DOHH2 (cell line): Measurements from ENCODE around the gene REXO4.

ENCODE experiments used
- H3F3A ChIP-seq: fragments of 200-600 bp; sonication (generic), shearing (Covaris generic); 2 replicates; pipeline ENCODE4 v1.6.0; 2016; ENCODE audit warnings: antibody characterized with exemption, mild to moderate bottlenecking; ENCODE audit not compliant: control insufficient read depth, insufficient read depth
- H3K27ac ChIP-seq: fragments of 200-600 bp; sonication (generic); 2 replicates; pipeline ENCODE4 v1.5.1; 2014; ENCODE audit warnings: low read depth, mild to moderate bottlenecking, low read length, moderate library complexity
- H3K27me3 ChIP-seq: fragments of 200-600 bp; sonication (generic); 2 replicates; pipeline ENCODE4 v1.6.1; 2014; ENCODE audit warnings: mild to moderate bottlenecking, low read length, mixed read lengths; ENCODE audit not compliant: control insufficient read depth
- H3K36me3 ChIP-seq: fragments of 200-600 bp; sonication (generic); 2 replicates; pipeline ENCODE4 v1.6.1; 2014; ENCODE audit warnings: mild to moderate bottlenecking, low read length, moderate library complexity, mixed read lengths; ENCODE audit not compliant: control insufficient read depth
- H3K4me1 ChIP-seq: fragments of 200-600 bp; sonication (generic); 2 replicates; pipeline ENCODE4 v1.6.1; 2014; ENCODE audit warnings: mild to moderate bottlenecking, low read length, mixed read lengths; ENCODE audit not compliant: control insufficient read depth
- H3K4me2 ChIP-seq: fragments of 200-600 bp; sonication (generic); 2 replicates; pipeline ENCODE4 v1.6.0; 2014; ENCODE audit warnings: mild to moderate bottlenecking, low read length, moderate library complexity
- H3K4me3 ChIP-seq: fragments of 200-600 bp; sonication (generic); 2 replicates; pipeline ENCODE4 v1.5.1; 2014; ENCODE audit warnings: mild to moderate bottlenecking, low read length, mixed read lengths
- H3K79me2 ChIP-seq: fragments of 200-600 bp; sonication (generic); 2 replicates; pipeline ENCODE4 v1.6.1; 2014; ENCODE audit warnings: mild to moderate bottlenecking, low read length, mixed read lengths; ENCODE audit not compliant: control insufficient read depth
- H3K9me2 ChIP-seq: fragments of 200-600 bp; sonication (generic); replicated peaks from 2 replicates; pipeline ENCODE4 v1.6.1; 2014; ENCODE audit warnings: mild to moderate bottlenecking, low read length, mixed read lengths; ENCODE audit not compliant: control insufficient read depth
- H3K9me3 ChIP-seq: fragments of 200-600 bp; sonication (generic); 2 replicates; pipeline ENCODE4 v1.6.1; 2014; ENCODE audit warnings: antibody characterized with exemption, low read length, mixed read lengths; ENCODE audit not compliant: control insufficient read depth, insufficient read depth
- H4K20me1 ChIP-seq: fragments of 200-600 bp; sonication (generic); 2 replicates; pipeline ENCODE4 v1.6.0; 2014; ENCODE audit warnings: low read depth, mild to moderate bottlenecking, antibody characterized with exemption, low read length, moderate library complexity; ENCODE audit not compliant: control insufficient read depth, insufficient read depth
- CTCF ChIP-seq: fragments of 200-600 bp; sonication (generic); IDR thresholded peaks from one replicate; pipeline ENCODE4 v1.5.1; 2014; ENCODE audit warnings: antibody characterized with exemption, mild to moderate bottlenecking, low read depth, low read length; ENCODE audit not compliant: poor library complexity, severe bottlenecking
- EZH2phosphoT487 ChIP-seq: fragments of 200-600 bp; sonication (generic); IDR thresholded peaks from 2 replicates; pipeline ENCODE4 v1.6.1; 2017; ENCODE audit warnings: borderline replicate concordance, mild to moderate bottlenecking, antibody characterized with exemption, low read length, moderate library complexity, mixed read lengths

The REXO4 gene

GRCh38 chr9:133369422-133369821 is 48.4 kb downstream of the REXO4 start:
- TF ChIP-seq EZH2phosphoT487, result no peak
- no peak for TF ChIP-seq CTCF
- Histone ChIP-seq H3K79me2 (peaks cover 84% of the 10 kb centered on the region), H3F3A (peaks cover 5% of the 10 kb centered on the region; the same call in 1 of the 2 replicates), H3K27ac (no peak overlapping the region), H3K4me2 (no peak overlapping the region), H4K20me1 (peaks cover 32% of the 10 kb centered on the region), H3K4me3 (no peak overlapping the region), H3K4me1 (peaks cover 44% of the 10 kb centered on the region), H3K9me3 (no peaks in the 10 kb centered on the region), H3K9me2 (no peaks in the 10 kb centered on the region), H3K36me3 (peaks cover 90% of the 10 kb centered on the region), H3K27me3 (no peaks in the 10 kb centered on the region)

GRCh38 chr9:133368249-133368881 is 49.4 kb downstream of the REXO4 start:
- peaks cover 73% of the 10 kb centered on the region for H3K79me2 ChIP-seq
- peaks cover 35% of the 10 kb centered on the region for H4K20me1 ChIP-seq
- H3K27ac ChIP-seq, result no peak overlapping the region
- H3K9me3 ChIP-seq, result no peaks in the 10 kb centered on the region
- H3K9me2 ChIP-seq, result no peaks in the 10 kb centered on the region
- H3F3A ChIP-seq, result peaks cover 5% of the 10 kb centered on the region; the same call in 1 of the 2 replicates
- H3K4me1 ChIP-seq, result peaks cover 38% of the 10 kb centered on the region
- no peak overlapping the region for H3K4me2 ChIP-seq
- H3K36me3 ChIP-seq, result peaks cover 94% of the 10 kb centered on the region
- no peak overlapping the region for H3K4me3 ChIP-seq
- no peaks in the 10 kb centered on the region for H3K27me3 ChIP-seq
- no peak for TF ChIP-seq EZH2phosphoT487
- no peak for TF ChIP-seq CTCF

GRCh38 chr9:133367778-133368177 is 50.0 kb downstream of the REXO4 start:
- peaks cover 94% of the 10 kb centered on the region for H3K36me3 ChIP-seq
- TF ChIP-seq CTCF, result no peak
- TF ChIP-seq EZH2phosphoT487, result no peak
- H3F3A ChIP-seq, result peaks cover 5% of the 10 kb centered on the region; the same call in 1 of the 2 replicates
- H3K4me1 ChIP-seq, result peaks cover 32% of the 10 kb centered on the region
- H3K4me3 ChIP-seq, result no peak overlapping the region
- peaks cover 67% of the 10 kb centered on the region for H3K79me2 ChIP-seq
- no peaks in the 10 kb centered on the region for H3K9me3 ChIP-seq
- H3K27ac ChIP-seq, result no peak overlapping the region
- H3K4me2 ChIP-seq, result no peak overlapping the region
- peaks cover 35% of the 10 kb centered on the region for H4K20me1 ChIP-seq
- H3K27me3 ChIP-seq, result no peaks in the 10 kb centered on the region
- no peaks in the 10 kb centered on the region for H3K9me2 ChIP-seq
